Measurements from ENCODE around the gene STARD7. TPM values are rescaled to one million over a fixed set of nuclear protein-coding genes. Genes with fewer than 3 reads are reported as not detected.

STARD7 gene
- total RNA-seq, 1 donor from 2014 or later, result 103 TPM

DNA sequence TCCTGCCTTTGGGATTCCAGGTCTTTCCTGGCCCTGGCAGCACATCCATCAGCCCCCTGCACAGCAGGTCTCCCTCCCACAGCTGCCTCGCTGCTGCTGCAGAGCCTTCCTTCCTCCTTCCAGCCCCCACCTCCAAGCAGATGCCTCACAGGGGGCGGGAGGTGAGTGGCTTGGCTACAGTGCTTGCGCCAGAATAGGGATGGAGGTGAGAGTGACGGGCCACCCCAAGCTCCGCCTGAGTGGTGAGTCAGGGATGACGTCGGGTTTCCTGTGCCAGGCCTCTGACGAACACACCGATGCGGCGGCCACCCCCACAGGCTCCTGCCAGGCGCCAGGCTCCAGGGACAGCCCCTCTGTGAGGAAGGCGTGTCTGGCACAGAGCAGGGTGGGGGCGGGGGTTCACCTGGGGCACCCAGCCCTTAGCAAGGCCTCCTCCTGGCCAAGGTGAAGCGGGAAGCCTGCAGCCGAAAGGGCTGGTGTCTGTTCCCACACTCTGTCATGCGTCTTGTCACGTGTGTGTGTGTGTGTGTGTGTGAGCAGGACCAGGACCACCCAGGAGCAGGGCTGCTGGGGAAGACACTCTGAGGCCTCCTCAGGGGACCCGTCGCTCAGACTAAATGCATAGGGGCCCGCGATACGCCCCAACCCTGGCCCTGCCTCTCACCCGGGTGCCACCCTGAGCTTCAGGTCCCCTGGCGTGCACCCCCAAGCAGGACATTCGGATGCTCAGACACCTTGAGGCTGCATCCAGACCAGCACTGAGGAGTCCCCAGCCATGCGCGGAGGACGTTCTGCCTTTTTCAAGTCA is 60.0 kb downstream of the STARD7 start:
- no peaks in the 10 kb centered on the region for H3K36me3 ChIP-seq (ENCODE audit: insufficient read depth, low read length)
- FAIRE-seq (no peak), DNase-seq (ENCODE audit: low read depth) (peak; percentile 92)
- peaks cover 46% of the 10 kb centered on the region for H3K27me3 Mint-ChIP-seq (ENCODE audit: low read depth, unreplicated experiment)
- peaks cover 4% of the 10 kb centered on the region for H3K4me1 Mint-ChIP-seq (ENCODE audit: low read depth, unreplicated experiment)
- no peaks in the 10 kb centered on the region for H3K9me3 ChIP-seq (ENCODE audit: insufficient read depth, low read depth, low read length)
- H3K27ac ChIP-seq (ENCODE audit: low read depth, low read length), result peak overlapping the region; percentile 30
- H3K27ac Mint-ChIP-seq (ENCODE audit: unreplicated experiment), result no peak overlapping the region
- H3K27me3 ChIP-seq (ENCODE audit: insufficient read depth, low read length), result no peaks in the 10 kb centered on the region
- H3K9me3 Mint-ChIP-seq (ENCODE audit: unreplicated experiment), result no peaks in the 10 kb centered on the region
- H3K79me2 ChIP-seq (ENCODE audit: insufficient read depth, low read length), result no peaks in the 10 kb centered on the region
- peaks cover 43% of the 10 kb centered on the region for H3K4me1 ChIP-seq (ENCODE audit: insufficient read depth, low read length)
- H4K20me1 ChIP-seq (ENCODE audit: insufficient read depth, low read length), result peaks cover 8% of the 10 kb centered on the region
- H2AFZ ChIP-seq (ENCODE audit: low read depth, low read length), result peak overlapping the region; percentile 88
- no peaks in the 10 kb centered on the region for H3K36me3 Mint-ChIP-seq (ENCODE audit: low read depth, unreplicated experiment)
- no peak overlapping the region for H3K4me3 ChIP-seq (ENCODE audit: insufficient read depth, low read depth, low read length)
- peak overlapping the region; percentile 54 for H3K9ac ChIP-seq (ENCODE audit: low read length)
- peak overlapping the region; percentile 73 for H3K4me2 ChIP-seq (ENCODE audit: low read length)
- no peak for TF ChIP-seq EZH2 (IDR thresholded peaks at IDR 0.05; ENCODE audit: insufficient read depth, low read length)
- TF ChIP-seq, protein P1, sequence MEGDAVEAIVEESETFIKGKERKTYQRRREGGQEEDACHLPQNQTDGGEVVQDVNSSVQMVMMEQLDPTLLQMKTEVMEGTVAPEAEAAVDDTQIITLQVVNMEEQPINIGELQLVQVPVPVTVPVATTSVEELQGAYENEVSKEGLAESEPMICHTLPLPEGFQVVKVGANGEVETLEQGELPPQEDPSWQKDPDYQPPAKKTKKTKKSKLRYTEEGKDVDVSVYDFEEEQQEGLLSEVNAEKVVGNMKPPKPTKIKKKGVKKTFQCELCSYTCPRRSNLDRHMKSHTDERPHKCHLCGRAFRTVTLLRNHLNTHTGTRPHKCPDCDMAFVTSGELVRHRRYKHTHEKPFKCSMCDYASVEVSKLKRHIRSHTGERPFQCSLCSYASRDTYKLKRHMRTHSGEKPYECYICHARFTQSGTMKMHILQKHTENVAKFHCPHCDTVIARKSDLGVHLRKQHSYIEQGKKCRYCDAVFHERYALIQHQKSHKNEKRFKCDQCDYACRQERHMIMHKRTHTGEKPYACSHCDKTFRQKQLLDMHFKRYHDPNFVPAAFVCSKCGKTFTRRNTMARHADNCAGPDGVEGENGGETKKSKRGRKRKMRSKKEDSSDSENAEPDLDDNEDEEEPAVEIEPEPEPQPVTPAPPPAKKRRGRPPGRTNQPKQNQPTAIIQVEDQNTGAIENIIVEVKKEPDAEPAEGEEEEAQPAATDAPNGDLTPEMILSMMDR (IDR thresholded peaks at IDR 0.05; ENCODE audit: insufficient read depth, low read depth, low read length), result no peak
- no peak overlapping the region for H3K4me3 Mint-ChIP-seq (ENCODE audit: unreplicated experiment)

DNA sequence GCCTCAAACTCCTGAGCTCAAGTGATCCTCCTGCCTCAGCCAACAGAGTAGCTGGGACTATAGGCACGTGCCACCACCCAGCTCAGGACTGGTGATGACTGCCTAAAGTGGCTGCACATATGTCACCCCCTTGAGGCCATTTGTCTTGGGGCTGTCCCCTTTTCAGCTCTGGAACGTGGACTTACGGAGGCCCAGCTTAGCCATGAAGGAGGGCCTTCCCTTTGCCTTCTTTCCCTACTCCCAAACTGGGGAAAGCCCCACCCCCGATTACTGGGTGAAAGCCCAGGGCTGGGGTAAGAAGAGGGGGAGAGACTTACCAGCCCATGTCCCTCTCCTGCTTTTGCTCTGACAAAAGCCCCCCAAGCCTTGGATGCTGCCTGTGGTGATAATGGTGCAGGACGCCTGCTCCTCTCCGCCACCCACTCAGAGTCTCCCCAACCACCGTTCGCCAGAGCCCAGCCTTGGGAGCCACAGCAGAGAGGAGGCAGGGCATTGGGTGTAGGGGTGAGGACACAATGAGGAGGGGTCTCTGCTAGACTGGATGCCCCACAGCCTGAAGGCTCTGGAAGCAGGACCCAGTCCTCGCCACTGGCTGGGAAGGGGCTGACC is 60.9 kb downstream of the STARD7 start:
- H3K4me3 ChIP-seq (ENCODE audit: insufficient read depth, low read depth, low read length), result no peak overlapping the region
- no peak overlapping the region for H2AFZ ChIP-seq (ENCODE audit: low read depth, low read length)
- H3K9me3 Mint-ChIP-seq (ENCODE audit: unreplicated experiment), result no peaks in the 10 kb centered on the region
- H3K4me1 Mint-ChIP-seq (ENCODE audit: low read depth, unreplicated experiment), result peaks cover 4% of the 10 kb centered on the region
- no peaks in the 10 kb centered on the region for H3K9me3 ChIP-seq (ENCODE audit: insufficient read depth, low read depth, low read length)
- FAIRE-seq (no peak), DNase-seq (ENCODE audit: low read depth) (no peak)
- H3K4me3 Mint-ChIP-seq (ENCODE audit: unreplicated experiment), result no peak overlapping the region
- TF ChIP-seq, protein P1 (IDR thresholded peaks at IDR 0.05; ENCODE audit: insufficient read depth, low read depth, low read length), result no peak
- TF ChIP-seq EZH2 (IDR thresholded peaks at IDR 0.05; ENCODE audit: insufficient read depth, low read length), result no peak
- H3K27ac Mint-ChIP-seq (ENCODE audit: unreplicated experiment), result no peak overlapping the region
- H3K9ac ChIP-seq (ENCODE audit: low read length), result no peak overlapping the region
- H3K4me2 ChIP-seq (ENCODE audit: low read length), result peak overlapping the region; percentile 73
- H3K36me3 Mint-ChIP-seq (ENCODE audit: low read depth, unreplicated experiment), result no peaks in the 10 kb centered on the region
- H3K27ac ChIP-seq (ENCODE audit: low read depth, low read length), result peak overlapping the region; percentile 14
- H3K79me2 ChIP-seq (ENCODE audit: insufficient read depth, low read length), result no peaks in the 10 kb centered on the region
- H3K4me1 ChIP-seq (ENCODE audit: insufficient read depth, low read length), result peaks cover 43% of the 10 kb centered on the region
- peaks cover 44% of the 10 kb centered on the region for H3K27me3 Mint-ChIP-seq (ENCODE audit: low read depth, unreplicated experiment)
- no peaks in the 10 kb centered on the region for H3K27me3 ChIP-seq (ENCODE audit: insufficient read depth, low read length)
- no peaks in the 10 kb centered on the region for H3K36me3 ChIP-seq (ENCODE audit: insufficient read depth, low read length)
- peaks cover 13% of the 10 kb centered on the region for H4K20me1 ChIP-seq (ENCODE audit: insufficient read depth, low read length)

Measured in astrocyte (in vitro differentiated cells and primary cell).